ENCODE measurements around the gene STARD13.

Gene STARD13

GRCh38 chr13:33277037-33277740 lies 8.4 kb downstream of the STARD13 start:
- no peak for DNase-seq

- DNase-seq, result no peak
Measured at GRCh38 chr13:33276570-33276969, 9.0 kb downstream of the STARD13 start.

GRCh38 chr13:33275916-33276315 lies 9.6 kb downstream of the STARD13 start:
- DNase-seq, result no peak

DNA sequence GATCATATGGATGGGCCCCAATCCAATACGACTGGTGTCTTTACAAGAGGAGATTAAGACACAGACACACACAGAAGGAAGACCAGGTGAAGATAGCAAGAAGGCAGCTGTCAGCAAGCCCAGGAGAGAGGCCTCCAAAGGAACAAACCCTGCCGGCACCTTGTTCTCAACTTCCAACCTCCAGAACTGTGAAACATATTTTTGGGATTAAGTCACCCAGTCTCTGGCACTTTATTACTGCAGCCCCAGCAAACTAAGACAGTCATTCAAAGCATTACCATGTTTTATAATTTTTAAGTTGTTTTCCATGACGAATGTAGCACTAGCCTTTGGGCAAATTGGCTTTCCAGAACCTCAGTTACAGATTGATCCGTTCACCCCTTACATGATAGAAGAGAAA lies 11.3 kb downstream of the STARD13 start:
- no peak for DNase-seq

GRCh38 chr13:33272531-33273124 lies 12.9 kb downstream of the STARD13 start:
- DNase-seq, result no peak

DNA sequence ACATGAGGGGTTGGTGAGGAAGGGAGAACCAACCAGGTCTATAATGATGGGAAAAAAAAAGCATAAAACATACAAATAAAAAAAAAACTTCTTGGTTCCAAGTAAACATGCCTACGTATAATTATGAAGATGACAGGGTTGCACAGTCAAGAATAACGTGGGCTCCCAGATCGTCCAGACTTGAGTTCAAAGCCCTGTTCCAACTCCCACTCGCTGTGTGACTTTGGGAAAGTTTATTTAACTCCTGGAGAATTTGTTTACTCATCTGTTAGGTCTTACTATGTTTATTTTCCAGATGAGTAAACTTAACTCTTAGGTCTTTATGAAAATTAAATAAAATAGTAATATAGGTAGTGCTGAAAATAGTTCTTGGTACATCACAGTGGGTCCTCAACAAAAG lies 13.8 kb downstream of the STARD13 start:
- DNase-seq, result no peak

DNA sequence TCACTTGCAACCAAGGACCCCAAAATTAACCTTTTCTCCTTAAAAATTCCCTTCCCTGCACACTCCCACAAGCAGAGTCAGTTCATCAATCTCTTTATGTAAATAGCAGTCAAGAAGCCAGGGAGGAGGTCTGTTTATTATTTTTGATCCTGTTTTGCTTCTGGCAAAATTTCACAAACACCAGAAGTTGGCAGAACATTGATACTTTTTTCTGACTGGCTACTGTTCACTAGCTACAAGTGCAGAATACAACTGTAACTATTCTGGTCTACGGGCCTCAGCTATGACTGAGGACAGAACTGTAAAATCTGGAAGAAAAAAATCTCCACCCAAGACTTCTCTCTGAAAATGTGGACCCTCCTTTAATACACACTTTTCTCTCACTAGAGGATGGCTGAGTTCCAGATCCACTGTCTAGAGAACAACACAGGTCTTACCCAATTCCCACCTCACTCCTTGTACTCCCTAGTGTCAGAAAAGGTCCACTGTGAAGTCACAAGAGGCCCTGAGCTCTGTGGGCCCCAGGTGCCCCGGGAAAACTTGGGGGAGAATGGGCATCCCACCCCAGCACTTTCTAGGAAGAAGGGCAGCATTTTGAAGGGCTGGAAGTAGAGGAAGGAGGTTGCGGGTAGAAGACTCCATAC lies 14.5 kb downstream of the STARD13 start:
- no peak for DNase-seq

- DNase-seq, result no peak
Measured at GRCh38 chr13:33265607-33266006, 19.9 kb downstream of the STARD13 start.

GRCh38 chr13:33265133-33265532 lies 20.4 kb downstream of the STARD13 start:
- no peak for DNase-seq

DNA sequence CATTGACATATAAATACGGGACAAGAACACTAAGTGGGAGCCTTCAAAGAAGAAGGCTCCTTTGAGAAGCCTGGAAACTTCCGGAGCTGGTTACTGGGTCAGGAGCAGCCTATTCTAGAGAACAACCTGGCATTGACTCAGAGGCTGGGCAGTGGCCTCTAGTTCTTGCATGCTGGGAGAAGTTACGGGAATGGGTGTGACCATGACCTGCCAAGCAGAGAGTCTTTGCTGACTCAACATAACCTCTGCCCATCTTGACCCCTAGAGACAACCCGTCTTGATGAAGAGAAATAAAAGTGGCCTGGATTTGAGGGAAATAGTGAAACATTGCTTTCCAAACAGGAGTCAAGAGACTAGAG lies 21.0 kb downstream of the STARD13 start:
- DNase-seq, result no peak

GRCh38 chr13:33263976-33264619 lies 21.5 kb downstream of the STARD13 start:
- DNase-seq, result no peak

- no peak for DNase-seq
Measured at GRCh38 chr13:33263484-33263883, 22.1 kb downstream of the STARD13 start.

GRCh38 chr13:33262997-33263396 lies 22.6 kb downstream of the STARD13 start:
- no peak for DNase-seq

- no peak for DNase-seq
Measured at GRCh38 chr13:33262594-33262993, 23.0 kb downstream of the STARD13 start.

DNA sequence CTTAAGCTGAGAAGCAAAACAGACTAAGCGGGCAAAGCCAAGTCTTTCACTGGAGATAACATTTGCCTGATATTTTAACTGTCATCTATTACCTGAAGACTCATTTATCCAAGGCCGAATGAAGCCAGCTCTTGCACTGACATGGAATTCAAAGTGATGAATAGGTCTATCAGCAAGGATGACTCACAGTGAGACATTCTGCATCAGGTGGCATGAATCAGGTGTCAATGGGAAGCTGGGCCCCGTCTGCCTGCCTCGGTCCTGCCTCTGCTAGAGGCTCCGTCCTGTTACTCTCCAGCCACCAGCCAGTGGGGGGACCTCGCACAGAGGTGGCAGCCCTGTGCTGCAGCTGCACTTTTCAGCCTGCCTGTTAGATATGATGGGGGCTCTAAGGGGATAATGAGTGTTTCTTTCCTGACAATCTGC lies 23.5 kb downstream of the STARD13 start:
- no peak for DNase-seq

DNA sequence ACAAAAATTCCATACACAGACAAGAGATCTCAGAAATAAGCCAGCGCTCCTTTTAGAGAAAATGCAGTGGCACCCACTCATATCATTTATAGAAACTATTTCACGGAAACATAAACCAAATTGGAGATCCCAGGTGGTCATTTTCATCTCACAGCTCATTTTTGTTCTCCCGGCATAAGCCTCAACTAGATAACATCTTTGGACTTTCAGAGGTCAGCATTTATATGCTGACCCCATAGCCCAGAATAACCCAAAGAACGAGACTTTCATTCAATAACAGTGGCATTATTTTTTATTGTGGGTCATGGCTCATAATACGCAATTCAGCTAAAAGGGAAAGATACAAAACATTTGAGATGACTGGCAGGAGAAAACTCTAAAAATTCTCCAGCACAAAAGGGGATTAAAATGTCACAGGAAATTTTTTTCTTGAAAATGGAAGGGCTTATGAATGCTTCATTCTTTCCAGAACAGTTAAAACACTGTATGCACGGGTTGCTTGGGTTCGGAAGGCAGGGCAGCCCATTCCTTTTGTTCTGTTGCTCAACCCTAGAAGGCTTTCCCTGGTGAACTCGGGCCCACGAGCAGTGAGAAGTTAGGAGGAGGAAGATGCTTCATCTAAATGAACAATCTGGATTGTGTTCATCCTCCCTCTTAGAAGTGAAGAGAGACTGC lies 24.0 kb downstream of the STARD13 start:
- no peak for DNase-seq

DNA sequence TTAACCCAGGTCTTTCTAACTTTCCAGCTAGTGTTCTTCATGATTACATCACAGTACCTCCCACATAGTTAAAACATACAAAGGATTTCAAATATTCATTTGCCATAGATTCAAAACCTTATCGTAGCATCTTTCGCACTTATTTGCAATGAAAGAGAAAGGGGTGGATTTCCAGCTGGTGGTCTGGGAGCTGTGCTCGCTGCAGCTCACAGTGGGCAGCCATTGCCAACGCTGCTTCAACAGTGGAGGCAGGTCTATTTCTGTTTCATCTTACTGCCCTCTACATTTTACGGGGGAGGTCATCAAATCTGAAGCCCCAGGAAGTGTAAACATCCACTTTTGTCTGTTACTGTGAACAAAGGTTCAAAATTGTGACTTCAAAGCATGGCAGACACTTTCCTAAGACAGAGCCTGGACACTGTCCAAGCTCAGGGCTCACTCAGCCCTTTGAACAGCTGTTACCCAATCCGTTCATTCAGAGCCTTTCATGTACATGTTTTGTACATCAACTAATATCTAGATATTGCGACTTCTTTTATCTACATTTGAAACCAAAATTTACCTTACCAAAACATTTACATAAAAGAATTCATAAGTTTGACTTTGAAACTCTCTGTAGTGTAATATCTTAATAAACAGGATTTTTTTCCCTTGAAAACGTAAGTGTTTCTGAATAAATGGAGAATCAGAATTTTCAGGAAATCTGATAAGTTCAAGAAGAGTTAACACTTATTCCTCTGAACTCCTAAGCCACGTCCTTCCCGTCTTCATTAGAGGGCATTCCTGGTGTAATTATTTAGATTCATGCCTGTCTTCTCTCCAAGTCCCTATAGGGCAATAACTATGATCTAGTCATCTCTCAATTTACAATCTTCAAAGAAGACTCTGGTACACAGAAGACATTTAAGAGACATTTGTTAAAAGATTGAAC lies 25.1 kb downstream of the STARD13 start:
- no peak for DNase-seq

GRCh38 chr13:33259296-33259695 lies 26.3 kb downstream of the STARD13 start:
- no peak for DNase-seq

DNA sequence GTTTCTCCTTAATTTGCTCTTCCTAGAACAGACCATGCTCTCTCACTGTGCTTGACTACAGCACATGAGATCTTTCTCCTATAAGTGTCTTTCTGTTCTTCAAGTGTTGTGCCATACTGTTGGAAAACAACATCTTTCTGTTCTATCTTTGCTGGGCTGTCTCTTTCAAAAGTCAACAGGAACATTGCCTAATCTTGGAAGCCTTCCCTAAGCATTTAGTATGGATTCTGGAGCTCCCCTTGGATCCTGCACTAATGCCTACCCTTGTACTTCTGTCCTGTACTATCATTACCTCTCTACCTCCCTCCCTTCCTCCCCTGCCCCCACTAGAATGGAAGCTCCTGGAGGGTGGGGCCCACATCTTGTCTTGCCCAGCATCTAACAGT lies 26.8 kb downstream of the STARD13 start:
- no peak for DNase-seq

GRCh38 chr13:33257841-33258807 lies 27.4 kb downstream of the STARD13 start:
- DNase-seq, result no peak

Data from T-helper 2 cell (primary cell).